Activated T-cell treated with anti-CD3 and anti-CD28 coated beads, Interleukin-2, amount 50 U/mL, for 24 hours (primary cell): Measurements from ENCODE around the gene OTOP2.

Experiments
- DNase-seq: peaks from one replicate; pipeline ENCODE4 v3.0.0-alpha.2; 2020
- H3K27ac Mint-ChIP-seq: 2 replicates; pipeline ENCODE4 v1.8.0; 2020; ENCODE audit warnings: mild to moderate bottlenecking, mixed read lengths
- H3K27me3 Mint-ChIP-seq: 2 replicates; pipeline ENCODE4 v1.8.0; 2020; ENCODE audit warnings: mixed read lengths
- H3K36me3 Mint-ChIP-seq: 2 replicates; pipeline ENCODE4 v1.8.0; 2020; ENCODE audit warnings: low read depth, mixed read lengths
- H3K4me1 Mint-ChIP-seq: 2 replicates; pipeline ENCODE4 v1.8.0; 2020; ENCODE audit warnings: low read depth, mixed read lengths
- H3K4me3 Mint-ChIP-seq: 2 replicates; pipeline ENCODE4 v1.8.0; 2020; ENCODE audit warnings: mild to moderate bottlenecking, moderate library complexity, mixed read lengths
- H3K9me3 Mint-ChIP-seq: 2 replicates; pipeline ENCODE4 v1.8.0; 2020; ENCODE audit warnings: mixed read lengths

The OTOP2 gene

GRCh38 chr17:74916851-74917199, 7.2 kb upstream of the OTOP2 start:
- Mint-ChIP-seq H3K4me1 (no peaks in the 10 kb centered on the region), H3K27ac (no peak overlapping the region), H3K9me3 (no peaks in the 10 kb centered on the region), H3K4me3 (no peak overlapping the region), H3K36me3 (no peaks in the 10 kb centered on the region), H3K27me3 (peaks cover 43% of the 10 kb centered on the region)
- no peak for DNase-seq

- no peak overlapping the region for H3K27ac Mint-ChIP-seq
- peaks cover under 1% of the 10 kb centered on the region for H3K4me1 Mint-ChIP-seq
- H3K27me3 Mint-ChIP-seq: peaks cover 48% of the 10 kb centered on the region
- no peak for DNase-seq
- no peaks in the 10 kb centered on the region for H3K9me3 Mint-ChIP-seq
- no peak overlapping the region for H3K4me3 Mint-ChIP-seq
- H3K36me3 Mint-ChIP-seq: no peaks in the 10 kb centered on the region
These were observed 6.6 kb upstream of the OTOP2 start for GRCh38 chr17:74917430-74917829.

- Mint-ChIP-seq H3K27me3 (peaks cover 58% of the 10 kb centered on the region), H3K36me3 (no peaks in the 10 kb centered on the region), H3K4me1 (peaks cover 11% of the 10 kb centered on the region), H3K9me3 (no peaks in the 10 kb centered on the region), H3K27ac (no peak overlapping the region), H3K4me3 (no peak overlapping the region)
- no peak for DNase-seq
These were observed 5.2 kb upstream of the OTOP2 start for GRCh38 chr17:74918906-74919305.

- Mint-ChIP-seq H3K4me3 (no peak overlapping the region), H3K9me3 (no peaks in the 10 kb centered on the region), H3K27ac (no peak overlapping the region), H3K36me3 (no peaks in the 10 kb centered on the region), H3K4me1 (peaks cover 17% of the 10 kb centered on the region), H3K27me3 (peaks cover 64% of the 10 kb centered on the region)
- DNase-seq: no peak
These were observed 4.4 kb upstream of the OTOP2 start for GRCh38 chr17:74919440-74920305.

GRCh38 chr17:74920306-74920620, 3.8 kb upstream of the OTOP2 start:
- H3K4me1 Mint-ChIP-seq: peaks cover 18% of the 10 kb centered on the region
- no peak for DNase-seq
- H3K4me3 Mint-ChIP-seq: no peak overlapping the region
- no peaks in the 10 kb centered on the region for H3K9me3 Mint-ChIP-seq
- H3K36me3 Mint-ChIP-seq: no peaks in the 10 kb centered on the region
- H3K27ac Mint-ChIP-seq: no peak overlapping the region
- H3K27me3 Mint-ChIP-seq: peaks cover 70% of the 10 kb centered on the region

GRCh38 chr17:74920642-74921025, 3.4 kb upstream of the OTOP2 start:
- no peak overlapping the region for H3K27ac Mint-ChIP-seq
- no peak overlapping the region for H3K4me3 Mint-ChIP-seq
- H3K27me3 Mint-ChIP-seq: peaks cover 74% of the 10 kb centered on the region
- no peaks in the 10 kb centered on the region for H3K36me3 Mint-ChIP-seq
- H3K9me3 Mint-ChIP-seq: no peaks in the 10 kb centered on the region
- peaks cover 18% of the 10 kb centered on the region for H3K4me1 Mint-ChIP-seq
- DNase-seq: no peak

- Mint-ChIP-seq H3K27me3 (peaks cover 77% of the 10 kb centered on the region), H3K36me3 (no peaks in the 10 kb centered on the region), H3K4me1 (peaks cover 18% of the 10 kb centered on the region), H3K9me3 (no peaks in the 10 kb centered on the region), H3K27ac (no peak overlapping the region), H3K4me3 (no peak overlapping the region)
- DNase-seq: no peak
These were observed 2.9 kb upstream of the OTOP2 start for GRCh38 chr17:74921026-74921681.

GRCh38 chr17:74921769-74922168, 2.3 kb upstream of the OTOP2 start:
- no peak overlapping the region for H3K4me3 Mint-ChIP-seq
- H3K4me1 Mint-ChIP-seq: peaks cover 18% of the 10 kb centered on the region
- H3K36me3 Mint-ChIP-seq: no peaks in the 10 kb centered on the region
- no peak overlapping the region for H3K27ac Mint-ChIP-seq
- peaks cover 79% of the 10 kb centered on the region for H3K27me3 Mint-ChIP-seq
- DNase-seq: no peak
- H3K9me3 Mint-ChIP-seq: no peaks in the 10 kb centered on the region

- Mint-ChIP-seq H3K9me3 (no peaks in the 10 kb centered on the region), H3K27ac (no peak overlapping the region), H3K4me3 (no peak overlapping the region), H3K27me3 (peaks cover 76% of the 10 kb centered on the region), H3K4me1 (peaks cover 18% of the 10 kb centered on the region), H3K36me3 (no peaks in the 10 kb centered on the region)
- no peak for DNase-seq
These were observed 1.9 kb upstream of the OTOP2 start for GRCh38 chr17:74922172-74922571.

- no peaks in the 10 kb centered on the region for H3K9me3 Mint-ChIP-seq
- H3K4me3 Mint-ChIP-seq: peak within 1 kb of the TSS; percentile 25
- H3K36me3 Mint-ChIP-seq: no peaks in the 10 kb centered on the region
- DNase-seq: no peak
- peaks cover 18% of the 10 kb centered on the region for H3K4me1 Mint-ChIP-seq
- H3K27me3 Mint-ChIP-seq: peaks cover 81% of the 10 kb centered on the region
- no peak within 1 kb of the TSS for H3K27ac Mint-ChIP-seq
These were observed 1.2 kb upstream of the OTOP2 start, which contains the start of gene USH1G for GRCh38 chr17:74922694-74923537. Gene USH1G, minus strand, starts transcription at chr17:74923255. Its CDS starts 182 bp downstream, at chr17:74923073.

GRCh38 chr17:74923538-74924249, 379 bp upstream of the OTOP2 start:
- H3K27me3 Mint-ChIP-seq: peaks cover 84% of the 10 kb centered on the region

GRCh38 chr17:74925242-74925641, 1.2 kb downstream of the OTOP2 start:
- Mint-ChIP-seq H3K4me3 (no peak overlapping the region), H3K27me3 (peaks cover 77% of the 10 kb centered on the region), H3K27ac (no peak overlapping the region)

More at GRCh38 chr17:74923538-74924249, 379 bp upstream of the OTOP2 start:
- H3K27ac Mint-ChIP-seq: no peak overlapping the region
- no peaks in the 10 kb centered on the region for H3K36me3 Mint-ChIP-seq
- no peak overlapping the region for H3K4me3 Mint-ChIP-seq
- H3K9me3 Mint-ChIP-seq: no peaks in the 10 kb centered on the region
- peaks cover 18% of the 10 kb centered on the region for H3K4me1 Mint-ChIP-seq
- peak; percentile 84 for DNase-seq

GRCh38 chr17:74928786-74929185, 4.7 kb downstream of the OTOP2 start:
- DNase-seq: no peak
- H3K27ac Mint-ChIP-seq: no peak overlapping the region
- H3K9me3 Mint-ChIP-seq: no peaks in the 10 kb centered on the region
- no peak overlapping the region for H3K4me3 Mint-ChIP-seq
- peaks cover 8% of the 10 kb centered on the region for H3K4me1 Mint-ChIP-seq
- H3K27me3 Mint-ChIP-seq: peaks cover 80% of the 10 kb centered on the region
- no peaks in the 10 kb centered on the region for H3K36me3 Mint-ChIP-seq

More at GRCh38 chr17:74925242-74925641, 1.2 kb downstream of the OTOP2 start:
- H3K9me3 Mint-ChIP-seq: no peaks in the 10 kb centered on the region
- no peaks in the 10 kb centered on the region for H3K36me3 Mint-ChIP-seq
- no peak for DNase-seq
- peaks cover 18% of the 10 kb centered on the region for H3K4me1 Mint-ChIP-seq

- no peak for DNase-seq
- H3K36me3 Mint-ChIP-seq: no peaks in the 10 kb centered on the region
- H3K4me1 Mint-ChIP-seq: no peaks in the 10 kb centered on the region
- H3K9me3 Mint-ChIP-seq: no peaks in the 10 kb centered on the region
- H3K27ac Mint-ChIP-seq: no peak overlapping the region
- no peak overlapping the region for H3K4me3 Mint-ChIP-seq
- H3K27me3 Mint-ChIP-seq: peaks cover 78% of the 10 kb centered on the region
These were observed 6.5 kb downstream of the OTOP2 start for GRCh38 chr17:74930535-74931036.
